Mucosa of gallbladder (tissue), 1 donor: Measurements from ENCODE around the gene OSBPL2. TPM values are rescaled to one million over a fixed set of nuclear protein-coding genes. Genes with fewer than 3 reads are reported as not detected.

Source experiments
- DNase-seq: peaks from one replicate; pipeline ENCODE4 v3.0.0-alpha.2; 2020; ENCODE audit warnings: low spot score
- total RNA-seq: library from RNA; stranded (reverse); gene quantifications from one replicate; pipeline ENCODE4 v1.2.1, GENCODE V29; 2021
- donor health status: DM: no; HTN: no; CAD: no.

The OSBPL2 gene
- total RNA-seq, 1 donor from 2014 or later: 85.3 TPM

GRCh38 chr20:62301773-62302340, 63.5 kb downstream of the OSBPL2 start:
- DNase-seq: peak; percentile 92

GRCh38 chr20:62302341-62303061, 64.2 kb downstream of the OSBPL2 start, which contains the start of gene ADRM1:
TSS of gene ADRM1 (plus strand) at chr20:62302997. CDS start at chr20:62303569, 572 bp downstream.
- peak; percentile 97 for DNase-seq

- no peak for DNase-seq
These were observed 64.7 kb downstream of the OSBPL2 start for GRCh38 chr20:62303062-62303339.

- no peak for DNase-seq
These were observed 65.3 kb downstream of the OSBPL2 start for GRCh38 chr20:62303340-62304226.

GRCh38 chr20:62304331-62305148, 66.2 kb downstream of the OSBPL2 start:
- no peak for DNase-seq

- DNase-seq: no peak
These were observed 66.9 kb downstream of the OSBPL2 start for GRCh38 chr20:62305149-62305764.

- no peak for DNase-seq
These were observed 67.6 kb downstream of the OSBPL2 start for GRCh38 chr20:62305765-62306413.

GRCh38 chr20:62306414-62307187, 68.3 kb downstream of the OSBPL2 start:
- DNase-seq: no peak

- DNase-seq: no peak
These were observed 69.1 kb downstream of the OSBPL2 start for GRCh38 chr20:62307226-62308101.

GRCh38 chr20:62308102-62308822, 69.9 kb downstream of the OSBPL2 start:
- no peak for DNase-seq

GRCh38 chr20:62309198-62309944, 71.0 kb downstream of the OSBPL2 start:
- no peak for DNase-seq

- no peak for DNase-seq
These were observed 71.8 kb downstream of the OSBPL2 start for GRCh38 chr20:62309947-62310756.

GRCh38 chr20:62310757-62311121, 72.4 kb downstream of the OSBPL2 start:
- DNase-seq: no peak

- no peak for DNase-seq
These were observed 72.8 kb downstream of the OSBPL2 start for GRCh38 chr20:62311150-62311549.

- no peak for DNase-seq
These were observed 73.7 kb downstream of the OSBPL2 start for GRCh38 chr20:62311832-62312661.

- no peak for DNase-seq
These were observed 74.3 kb downstream of the OSBPL2 start for GRCh38 chr20:62312662-62312977.
